CD14-positive monocyte (primary cell): ENCODE data around the gene ABHD16B. TPM values are rescaled to one million over a fixed set of nuclear protein-coding genes. Genes with fewer than 3 reads are reported as not detected.
A peak's percentile ranks its signal among the peaks of the same experiment; 100 is the strongest.
"Not testable (repeated sequence)": the region's sequence is repeated elsewhere in the genome, so short reads cannot be mapped to it uniquely, and the experiment has no call there.

Experiments used
- DNase-seq, 3 donors: peaks; one replicate each; pipeline ENCODE4 v3.0.0-alpha.2; 2011 to 2022
- H2AFZ ChIP-seq: 2 replicates; pipeline ENCODE4 v1.6.0; 2012; ENCODE audit warnings: mild to moderate bottlenecking, low read depth, low read length, inconsistent platforms; ENCODE audit not compliant: insufficient read depth, poor library complexity, severe bottlenecking
- H3K27ac ChIP-seq, 2 donors: 1 replicate in 1 of 2; 2 replicates in 1 of 2; pipeline ENCODE4 v1.5.1; 2012 to 2013; ENCODE audit warnings: low read length in 2 of 2, control low read depth in 1 of 2, inconsistent platforms in 1 of 2, low read depth in 1 of 2, mild to moderate bottlenecking in 1 of 2
- H3K27me3 ChIP-seq, 2 donors: one replicate each; pipeline versions ENCODE4 v1.6.0 to v1.6.1; 2011 to 2013; ENCODE audit warnings: low read length in 2 of 2; ENCODE audit not compliant: control insufficient read depth in 2 of 2, insufficient read depth in 2 of 2
- H3K36me3 ChIP-seq, 2 donors: replicated peaks in 1 of 2; 1 replicate in 1 of 2; 2 replicates in 1 of 2; pipeline versions ENCODE4 v1.5.1 to v1.6.1; 2012 to 2013; ENCODE audit warnings: low read length in 2 of 2, control low read depth in 1 of 2, inconsistent platforms in 1 of 2, mild to moderate bottlenecking in 1 of 2; ENCODE audit not compliant: insufficient read depth in 2 of 2, control insufficient read depth in 1 of 2
- H3K4me1 ChIP-seq, 2 donors: 1 replicate in 1 of 2; 2 replicates in 1 of 2; pipeline versions ENCODE4 v1.5.1 to v1.6.1; 2012 to 2013; ENCODE audit warnings: low read length in 2 of 2, control low read depth in 1 of 2, inconsistent platforms in 1 of 2, mild to moderate bottlenecking in 1 of 2, moderate library complexity in 1 of 2; ENCODE audit not compliant: insufficient read depth in 2 of 2, control insufficient read depth in 1 of 2
- H3K4me2 ChIP-seq: replicated peaks from 2 replicates; pipeline ENCODE3; 2012; ENCODE audit warnings: low read length, moderate library complexity, mild to moderate bottlenecking; ENCODE audit not compliant: poor library complexity, severe bottlenecking; ENCODE audit errors: extremely low read depth
- H3K4me3 ChIP-seq, 3 experiments: fragments of 200-600 bp in 1 of 3; sonication (generic) in 1 of 3; replicated peaks in 1 of 3; 1 replicate in 2 of 3; 2 replicates in 1 of 3; pipeline ENCODE4 v1.5.1; 2011 to 2013; ENCODE audit warnings: low read length in 3 of 3, mild to moderate bottlenecking in 3 of 3, control low read depth in 2 of 3, low read depth in 2 of 3, inconsistent platforms in 1 of 3, moderate library complexity in 1 of 3
- H3K79me2 ChIP-seq: 2 replicates; pipeline ENCODE4 v1.6.0; 2012; ENCODE audit warnings: mild to moderate bottlenecking, control low read depth, inconsistent platforms, low read length, moderate library complexity; ENCODE audit not compliant: insufficient read depth
- H3K9ac ChIP-seq: 2 replicates; pipeline ENCODE4 v1.6.0; 2017; ENCODE audit warnings: low read length, mild to moderate bottlenecking; ENCODE audit not compliant: insufficient read depth, poor library complexity, severe bottlenecking
- H3K9me3 ChIP-seq, 2 donors: replicated peaks in 1 of 2; 1 replicate in 1 of 2; 2 replicates in 1 of 2; pipeline versions ENCODE4 v1.5.1 to v1.6.1; 2012 to 2013; ENCODE audit warnings: low read length in 2 of 2, control low read depth in 1 of 2; ENCODE audit not compliant: control insufficient read depth in 1 of 2, insufficient read depth in 1 of 2
- H4K20me1 ChIP-seq: 2 replicates; pipeline ENCODE4 v1.6.0; 2012; ENCODE audit warnings: mild to moderate bottlenecking, low read length, control low read depth, moderate library complexity; ENCODE audit not compliant: insufficient read depth
- H3K27ac Mint-ChIP-seq, 7 donors: one replicate each; pipeline ENCODE4 v1.8.0; 2020; ENCODE audit warnings: mild to moderate bottlenecking in 7 of 7, mixed read lengths in 7 of 7, moderate library complexity in 6 of 7, inconsistent platforms in 2 of 7
- H3K27me3 Mint-ChIP-seq, 3 donors: one replicate each; pipeline ENCODE4 v1.8.0; 2021 to 2022; ENCODE audit warnings: low read depth in 3 of 3, mild to moderate bottlenecking in 3 of 3, mixed read lengths in 3 of 3, moderate library complexity in 3 of 3, inconsistent platforms in 1 of 3
- H3K36me3 Mint-ChIP-seq, 2 donors: one replicate each; pipeline ENCODE4 v1.8.0; 2020; ENCODE audit warnings: mixed read lengths in 2 of 2, inconsistent platforms in 1 of 2, mild to moderate bottlenecking in 1 of 2
- H3K4me1 Mint-ChIP-seq: one replicate; pipeline ENCODE4 v1.8.0; 2020; ENCODE audit warnings: mild to moderate bottlenecking, mixed read lengths
- H3K4me3 Mint-ChIP-seq, 2 donors: one replicate each; pipeline ENCODE4 v1.8.0; 2020; ENCODE audit warnings: mild to moderate bottlenecking in 2 of 2, mixed read lengths in 2 of 2, moderate library complexity in 1 of 2
- H3K9me3 Mint-ChIP-seq, 7 donors: one replicate each; pipeline ENCODE4 v1.8.0; 2020 to 2022; ENCODE audit warnings: mixed read lengths in 7 of 7, mild to moderate bottlenecking in 6 of 7, moderate library complexity in 6 of 7, inconsistent platforms in 2 of 7
- CTCF ChIP-seq: fragments of 200-600 bp; IDR thresholded peaks from one replicate; pipeline ENCODE4 v1.8.0; 2022; ENCODE audit warnings: antibody characterized with exemption, mild to moderate bottlenecking
- WGBS: methylation state at CpG from one replicate; pipeline ENCODE4 v1.1.5; 2013; ENCODE audit warnings: missing lambda C conversion rate; ENCODE audit not compliant: insufficient coverage; 5-methylcytosine and 5-hydroxymethylcytosine counted together
- intact Hi-C, 2 donors: fragments of 100-400 bp; cut with micrococcal nuclease; formaldehyde crosslinking; loops; one replicate each; pipeline versions ENCODE4 v1.15.0 to v1.15.1; 2023
- polyA plus RNA-seq, 3 donors: library from polyadenylated mRNA; depleted of rRNA in 1 of 3; unstranded in 2 of 3; stranded (reverse) in 1 of 3; fragments of 300-500 nt in 2 of 3; fragments of >200 nt in 1 of 3; fragmentation: Illumina TruSeq in 2 of 3; gene quantifications; 1 replicate in 2 of 3; 2 replicates in 1 of 3; pipeline ENCODE4 v1.2.3, GENCODE V29; 2012 to 2021

Gene ABHD16B
- polyA plus RNA-seq, 3 donors: not detected

DNA sequence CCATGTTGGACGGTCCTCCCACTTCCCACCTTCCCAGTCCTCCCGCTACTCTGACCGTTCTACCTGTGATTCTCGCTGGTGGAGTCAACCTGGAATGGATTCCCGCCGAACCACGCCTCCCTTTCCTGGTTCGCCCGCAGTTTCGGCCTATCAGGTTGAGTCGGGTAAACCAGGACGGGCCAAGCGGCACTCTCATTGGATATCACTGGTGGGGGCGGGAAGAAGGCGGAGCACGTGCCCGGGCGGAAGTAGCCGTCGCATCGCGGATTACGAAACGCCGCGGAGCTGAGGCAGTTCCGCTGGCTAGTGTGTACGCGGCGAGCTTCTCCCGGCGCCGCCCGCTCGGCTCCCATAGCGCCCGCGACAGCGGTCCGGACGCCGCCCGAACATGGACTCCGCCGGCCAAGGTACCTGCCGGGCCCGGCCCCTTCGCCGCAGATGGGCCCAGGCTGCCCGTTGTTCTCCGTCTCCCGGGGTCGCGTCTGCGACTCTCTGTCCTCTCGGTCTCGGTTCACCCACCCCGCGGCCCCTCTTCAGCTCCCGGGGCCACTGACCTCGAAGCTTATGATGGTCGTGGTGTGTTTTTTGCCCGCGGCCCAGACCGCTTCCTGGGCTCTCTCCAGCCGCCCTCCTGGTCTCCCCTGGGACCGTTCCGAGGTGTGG lies 3.8 kb downstream of the ABHD16B start, which contains the start of gene TPD52L2:
Gene TPD52L2 (plus strand): TSS at position 293 of the 663 bp plus-strand sequence. CDS start 96 bp downstream, at position 389.
- intact Hi-C loops: loop anchor here (1.0 to 10.0 kb wide), 8 partner anchors 8 to 330 kb away; partner anchors contain the start of gene PTK6 (in 1 of the 2)
- Histone ChIP-seq H3K36me3 (peaks cover 25 to 31% of the 10 kb centered on the region in 2 donors), H3K9me3 (no peaks in the 10 kb centered on the region), H4K20me1 (peaks cover 16% of the 10 kb centered on the region), H3K4me2 (peak within 1 kb of the TSS; percentile 83), H3K4me1 (peaks cover 58 to 77% of the 10 kb centered on the region in 2 donors), H2AFZ (peak within 1 kb of the TSS; percentile 56), H3K27ac (peak within 1 kb of the TSS; percentile 99), H3K4me3 (peak within 1 kb of the TSS; percentile 63 to 97 (median 77)), H3K9ac (peak within 1 kb of the TSS; percentile 99), H3K79me2 (peaks cover 75% of the 10 kb centered on the region), H3K27me3 (no peaks in the 10 kb centered on the region)
- WGBS: under 1% methylated on average over 64 of the region's 68 CpGs
- peaks cover 49% of the 10 kb centered on the region for H3K4me1 Mint-ChIP-seq
- no peaks in the 10 kb centered on the region for H3K9me3 Mint-ChIP-seq
- peak within 1 kb of the TSS; percentile 92 to 96 for H3K4me3 Mint-ChIP-seq
- DNase-seq: peak; percentile 98 to 99 (median 99)
- TF ChIP-seq CTCF: no peak
- H3K27me3 Mint-ChIP-seq: peaks cover 0 to 2% (median 0%) of the 10 kb centered on the region in 3 donors
- H3K27ac Mint-ChIP-seq: peak within 1 kb of the TSS; percentile 97 to 99 (median 98)
- peaks cover 34 to 60% of the 10 kb centered on the region in 2 donors for H3K36me3 Mint-ChIP-seq

DNA sequence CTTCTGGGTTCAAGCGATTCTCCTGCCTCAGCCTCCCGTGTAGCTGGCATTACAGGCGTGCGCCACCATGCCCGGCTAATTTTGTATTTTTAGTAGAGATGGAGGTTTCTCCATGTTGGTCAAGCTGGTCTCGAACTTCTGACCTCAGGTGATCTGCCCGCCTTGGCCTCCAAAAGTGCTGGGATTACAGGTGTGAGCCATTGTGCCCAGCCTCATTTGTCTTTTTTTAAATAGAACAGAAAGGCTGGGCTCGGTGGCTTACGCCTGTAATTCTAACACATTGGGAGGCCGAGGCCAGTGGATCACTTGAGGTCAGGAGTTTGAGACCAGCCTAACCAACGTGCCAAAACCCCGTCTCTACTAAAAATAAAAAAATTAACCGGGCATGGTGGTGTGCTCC lies 5.7 kb downstream of the ABHD16B start:
- H3K27ac ChIP-seq, H3K4me3 ChIP-seq, H3K9ac ChIP-seq, H3K27me3 Mint-ChIP-seq, H3K9me3 Mint-ChIP-seq, H3K27me3 ChIP-seq, DNase-seq, H3K4me2 ChIP-seq, H3K4me3 Mint-ChIP-seq, H3K9me3 ChIP-seq, H2AFZ ChIP-seq: not testable (repeated sequence)
- Mint-ChIP-seq H3K4me1 (peaks cover 42% of the 10 kb centered on the region), H3K36me3 (peaks cover 43 to 67% of the 10 kb centered on the region in 2 donors), H3K27ac (peak overlapping the region in 5 of 7 donors; percentile 65 to 98 (median 83))
- peaks cover 85% of the 10 kb centered on the region for H3K79me2 ChIP-seq
- 97% methylated on average over 10 of the region's 13 CpGs for WGBS
- intact Hi-C loops: loop anchor here (5.0 to 10.0 kb wide), 2 partner anchors 35 to 332 kb away; partner anchors contain the start of gene PTK6 (in 1 of the 2)
- peaks cover 47 to 71% of the 10 kb centered on the region in 2 donors for H3K4me1 ChIP-seq
- H4K20me1 ChIP-seq: peaks cover 16% of the 10 kb centered on the region
- H3K36me3 ChIP-seq: peaks cover 37 to 46% of the 10 kb centered on the region in 2 donors
